ENCODE results near the gene TWF2. TPM values are rescaled to one million over a fixed set of nuclear protein-coding genes. Genes with fewer than 3 reads are reported as not detected.

TWF2 gene
- total RNA-seq: 25.1 TPM

DNA sequence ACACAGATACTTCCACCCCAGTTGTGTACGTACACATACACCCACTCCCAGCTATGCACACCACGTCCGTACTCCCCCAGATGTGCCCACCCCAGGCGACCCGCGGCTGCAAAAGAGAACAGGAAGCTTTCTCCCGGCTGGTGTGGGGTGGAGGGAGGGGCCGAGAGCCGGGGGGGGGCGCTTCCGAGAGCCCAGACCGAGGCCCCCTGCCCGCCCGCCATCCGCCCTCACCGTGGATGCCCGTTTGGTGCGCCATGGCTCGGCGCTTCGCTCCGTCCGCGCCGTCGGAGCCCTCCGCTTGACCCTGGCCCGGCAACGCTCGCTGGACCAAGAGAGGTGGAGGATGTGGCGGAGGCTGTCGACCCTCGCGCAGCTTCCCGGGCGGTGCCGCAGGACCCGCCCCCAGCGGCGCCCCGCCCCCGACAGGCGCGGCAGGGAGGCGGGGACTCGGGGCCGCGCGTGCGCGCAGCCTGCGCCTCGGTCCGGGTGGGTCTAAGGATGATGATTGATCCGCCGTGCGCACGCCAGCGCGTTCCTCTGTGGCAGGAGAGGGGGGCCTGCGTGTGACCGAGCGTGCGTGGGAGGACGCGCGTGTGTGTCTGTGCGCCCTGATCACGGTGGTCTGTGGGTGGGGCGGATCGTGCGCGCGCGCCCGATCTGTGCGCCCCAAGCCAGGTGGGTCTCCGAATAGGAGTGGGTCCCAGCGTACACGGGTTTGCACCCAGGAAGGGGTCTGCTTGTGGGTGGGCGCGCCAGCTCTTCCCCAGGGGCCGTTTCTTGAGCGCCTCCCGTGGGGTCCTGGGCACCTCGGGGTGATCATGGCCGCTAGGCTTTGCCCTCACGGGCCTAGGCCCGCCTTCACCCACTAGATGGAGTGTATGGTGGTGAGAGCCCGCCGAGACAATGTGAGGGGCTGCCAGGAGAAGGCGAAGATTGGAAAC is at the start of gene TWF2:
TSS of gene TWF2 (minus strand) at position 398 of the 941 bp plus-strand sequence. CDS start at position 256, 142 bp downstream.

GRCh38 chr3:52278510-52279069 is 39.6 kb upstream of the TWF2 start, which contains the start of gene WDR82:
TSS of gene WDR82 (minus strand) at chr3:52278649. CDS start at chr3:52278361, 288 bp downstream.

GRCh38 chr3:52245322-52246263 is 6.6 kb upstream of the TWF2 start, which contains the start of gene PPM1M:
TSS of gene PPM1M (plus strand) at chr3:52245759. CDS start at chr3:52245825, 66 bp downstream.

DNA sequence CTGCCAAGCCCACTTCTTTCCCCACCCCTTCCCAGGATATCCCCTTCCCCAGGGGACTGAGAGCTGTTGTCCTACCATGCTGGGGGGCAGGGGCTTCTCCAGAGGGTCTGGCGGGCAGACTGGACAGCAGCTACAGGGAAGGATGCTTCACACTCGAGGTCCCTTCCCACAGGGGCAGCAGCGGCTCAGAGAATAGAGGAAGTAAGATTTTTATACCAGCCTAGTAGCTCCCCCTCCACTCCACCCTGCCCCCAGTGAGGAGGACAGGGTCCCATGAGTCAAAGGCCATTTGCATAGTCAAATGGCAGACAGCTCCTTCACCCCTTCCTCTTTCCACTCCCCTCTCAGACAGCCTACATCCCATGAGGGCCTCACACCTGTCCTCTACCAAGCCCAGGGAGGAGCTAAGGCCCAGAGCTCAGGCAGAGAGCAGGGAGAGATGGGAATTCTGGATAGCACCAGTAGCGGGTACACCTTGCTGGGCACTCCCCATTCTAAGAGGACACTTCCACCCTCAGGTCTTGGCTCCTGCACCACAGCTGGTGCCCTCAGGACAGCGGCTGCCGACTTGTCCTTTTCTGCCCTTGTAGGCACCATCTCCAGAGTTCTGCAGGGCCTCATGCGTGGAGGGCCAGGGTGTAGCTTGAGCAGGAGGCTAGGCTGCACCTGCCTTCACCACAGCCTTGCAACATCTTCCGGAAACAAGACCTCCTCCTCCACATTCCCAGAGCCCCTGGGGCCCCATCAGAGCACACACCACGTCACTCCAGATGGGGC is 13.3 kb downstream of the TWF2 start, which contains the start of gene TLR9:
TSS of gene TLR9 (minus strand) at position 194 of the 777 bp plus-strand sequence. CDS start at position 78, 116 bp downstream.

GRCh38 chr3:52197842-52198625 is 40.9 kb downstream of the TWF2 start, which contains the start of gene ALAS1:
TSS of gene ALAS1 (plus strand) at chr3:52198160. CDS start at chr3:52199242, 1,082 bp downstream.

Other genes starting within 250 kb of the TWF2 start
- 573 TPM for gene RPL29, start 243.3 kb downstream of the TWF2 start, total RNA-seq
- gene DUSP7, start 182.6 kb downstream of the TWF2 start, total RNA-seq: 8.1 TPM
- 3.1 TPM for gene POC1A, start 84.7 kb downstream of the TWF2 start, total RNA-seq
- gene ALAS1, start 41.0 kb downstream of the TWF2 start, total RNA-seq: 41.1 TPM
- gene TLR9, start 13.5 kb downstream of the TWF2 start, total RNA-seq: not detected
- 10.6 TPM for gene PPM1M, start 6.6 kb upstream of the TWF2 start, total RNA-seq
- gene WDR82, start 39.5 kb upstream of the TWF2 start, total RNA-seq: 104 TPM
- 6.5 TPM for gene GLYCTK, start 48.7 kb upstream of the TWF2 start, total RNA-seq
- gene DNAH1, start 77.2 kb upstream of the TWF2 start, total RNA-seq: 9.0 TPM
- gene BAP1, start 170.8 kb upstream of the TWF2 start, total RNA-seq: 58.4 TPM
- 7.1 TPM for gene PHF7, start 171.5 kb upstream of the TWF2 start, total RNA-seq
- gene SEMA3G, start 205.9 kb upstream of the TWF2 start, total RNA-seq: 9.6 TPM
- gene TNNC1, start 214.9 kb upstream of the TWF2 start, total RNA-seq: 105 TPM
- 226 TPM for gene NISCH, start 216.4 kb upstream of the TWF2 start, total RNA-seq